ENCODE data around the gene MYH9.
"Not testable (repeated sequence)": the region's sequence is repeated elsewhere in the genome, so short reads cannot be mapped to it uniquely, and the experiment has no call there.

MYH9 gene

DNA sequence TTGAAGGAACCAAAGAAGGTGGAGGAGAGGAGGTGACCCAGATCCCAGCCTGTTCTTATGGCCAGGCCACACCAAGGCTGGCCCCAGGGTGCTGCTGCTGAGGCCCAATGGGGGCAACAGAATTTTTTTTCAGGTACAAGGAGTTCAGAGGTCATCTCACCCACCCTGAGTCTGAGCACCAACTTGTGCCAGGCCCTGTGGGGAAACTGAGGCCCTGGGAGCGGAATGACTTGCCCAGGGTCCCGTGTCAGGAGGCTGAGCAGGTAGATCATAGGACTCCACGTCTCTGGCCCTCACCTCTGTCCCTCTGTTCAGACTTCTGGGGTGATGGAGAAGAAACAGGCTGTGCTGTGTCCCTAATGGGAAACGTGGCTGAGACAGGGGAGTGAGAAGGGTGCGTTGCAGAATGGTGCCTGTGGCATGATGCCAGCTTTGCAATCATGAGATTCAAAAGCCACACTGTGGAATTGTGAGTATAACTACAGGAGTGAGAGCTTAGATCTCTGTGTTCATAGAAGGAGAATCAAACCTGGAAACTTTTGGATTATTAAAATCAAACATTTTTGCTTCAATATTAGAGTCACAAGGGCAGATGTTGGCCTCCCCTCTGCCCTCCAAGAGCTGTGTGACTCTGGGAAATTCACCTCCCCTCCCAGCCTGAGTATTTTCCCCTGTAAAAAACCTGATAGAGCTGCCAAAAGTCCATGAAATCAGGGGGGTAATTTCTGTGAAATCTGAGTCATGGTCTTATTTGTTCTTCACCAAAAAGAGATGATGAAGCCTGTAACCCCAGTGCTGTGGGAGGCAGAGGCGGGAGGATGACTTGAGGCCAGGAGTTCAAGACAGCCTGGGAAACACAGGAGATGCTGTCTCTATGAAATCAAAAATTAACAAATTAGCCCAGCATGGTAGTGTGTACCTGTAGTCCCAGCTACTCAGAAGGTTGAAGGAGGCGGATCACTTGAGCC, 134.0 kb downstream of the MYH9 start:
- DNase-seq (ENCODE audit: extremely low read depth in 1 of 2, low read depth in 1 of 2): no peak

DNA sequence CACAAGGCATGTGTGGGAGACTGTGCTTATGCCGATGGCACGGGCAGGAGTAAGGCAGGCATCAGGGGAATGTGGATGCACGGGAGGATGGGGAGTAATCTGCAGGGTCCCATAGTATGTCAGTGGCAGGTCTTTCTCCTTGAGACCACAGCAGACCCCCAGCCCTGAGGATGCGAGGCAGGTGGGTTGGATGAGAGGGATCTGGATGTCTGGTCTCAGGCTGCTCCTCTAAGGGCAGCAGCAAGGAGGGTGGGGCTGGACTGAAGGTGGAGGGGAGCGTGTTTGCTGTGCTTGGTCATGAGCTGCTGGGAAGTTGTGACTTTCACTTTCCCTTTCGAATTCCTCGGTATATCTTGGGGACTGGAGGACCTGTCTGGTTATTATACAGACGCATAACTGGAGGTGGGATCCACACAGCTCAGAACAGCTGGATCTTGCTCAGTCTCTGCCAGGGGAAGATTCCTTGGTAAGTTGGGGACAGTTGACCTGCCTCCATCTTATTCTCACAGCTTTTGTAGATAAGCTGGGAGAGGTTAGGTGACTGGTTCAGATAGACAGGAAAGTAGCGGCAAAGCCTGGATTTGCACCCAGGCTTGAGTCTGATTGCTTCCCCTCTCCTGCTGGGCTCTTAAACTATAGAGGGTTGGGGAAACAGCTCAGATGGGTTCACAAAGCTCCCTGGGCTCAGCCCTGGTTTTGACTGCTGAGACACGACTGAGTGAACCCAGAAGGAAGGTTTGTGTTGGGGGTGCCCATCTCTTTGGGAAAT, 134.8 kb downstream of the MYH9 start, which contains the start of gene APOL1:
APOL1 (plus strand) TSS at position 380 of the 769 bp plus-strand sequence. CDS start 1,823 bp downstream, outside the sequence.
- no peak for DNase-seq (ENCODE audit: extremely low read depth in 1 of 2, low read depth in 1 of 2)

DNA sequence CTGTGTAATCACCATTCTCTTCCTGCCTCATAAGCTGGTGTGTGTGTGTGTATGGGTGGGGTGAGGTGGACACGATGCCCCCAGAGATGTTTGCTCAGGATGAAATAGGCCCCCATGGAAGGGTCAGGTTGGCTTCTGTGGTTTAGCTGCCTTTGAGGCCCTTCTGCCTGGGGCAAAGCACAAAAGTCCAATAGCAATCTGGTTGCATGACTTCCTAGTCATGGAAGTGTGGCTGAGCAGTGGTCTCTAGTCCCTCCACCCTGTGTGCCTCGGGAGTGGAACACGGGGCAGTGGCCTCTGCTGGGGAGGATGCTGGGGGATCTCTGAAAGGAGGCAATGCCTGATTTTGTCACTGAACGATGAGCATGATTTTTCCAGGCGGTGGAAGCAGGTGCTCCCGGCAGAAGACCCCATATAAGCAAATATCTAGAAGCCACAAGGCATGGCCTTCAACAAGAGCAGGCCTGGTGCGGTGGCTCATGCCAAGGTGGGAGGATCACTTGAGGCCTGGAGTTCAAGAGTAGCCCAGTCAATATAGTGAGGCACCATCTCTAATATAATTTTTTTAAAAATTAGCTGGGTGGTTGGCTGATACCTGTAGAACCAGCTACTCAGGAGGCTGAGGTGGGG, 135.7 kb downstream of the MYH9 start:
- not testable (repeated sequence) for DNase-seq (ENCODE audit: extremely low read depth in 1 of 2, low read depth in 1 of 2)

DNA sequence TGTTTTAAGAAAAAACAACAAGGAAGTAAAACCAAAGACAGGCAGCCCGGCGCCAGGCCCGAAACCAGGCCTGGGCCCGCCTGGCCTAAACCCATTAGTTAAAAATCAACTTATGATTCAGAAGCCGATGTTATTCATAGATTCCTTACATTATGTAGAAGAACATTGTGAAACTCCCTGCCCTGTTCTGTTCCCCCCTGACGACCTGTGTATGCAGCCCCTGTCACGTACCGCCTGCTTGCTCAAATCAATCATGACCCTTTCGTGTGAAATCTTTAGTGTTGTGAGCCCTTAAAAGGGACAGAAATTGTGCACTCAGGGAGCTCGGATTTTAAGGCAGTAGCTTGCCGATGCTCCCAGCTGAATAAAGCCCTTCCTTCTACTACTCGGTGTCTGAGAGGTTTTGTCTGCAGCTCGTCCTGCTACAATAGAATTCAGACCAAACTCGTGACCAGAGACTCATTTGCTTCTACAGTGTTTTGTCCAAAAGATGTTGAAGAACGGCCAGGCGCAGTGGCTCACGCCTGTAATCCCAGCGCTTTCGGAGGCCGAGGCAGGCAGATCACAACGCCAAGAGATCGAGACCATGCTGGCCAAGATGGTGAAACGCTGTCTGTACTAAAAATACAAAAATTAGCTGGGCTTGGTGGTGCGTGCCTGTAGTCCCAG, 137.3 kb downstream of the MYH9 start:
- not testable (repeated sequence) for DNase-seq (ENCODE audit: extremely low read depth in 1 of 2, low read depth in 1 of 2)

DNA sequence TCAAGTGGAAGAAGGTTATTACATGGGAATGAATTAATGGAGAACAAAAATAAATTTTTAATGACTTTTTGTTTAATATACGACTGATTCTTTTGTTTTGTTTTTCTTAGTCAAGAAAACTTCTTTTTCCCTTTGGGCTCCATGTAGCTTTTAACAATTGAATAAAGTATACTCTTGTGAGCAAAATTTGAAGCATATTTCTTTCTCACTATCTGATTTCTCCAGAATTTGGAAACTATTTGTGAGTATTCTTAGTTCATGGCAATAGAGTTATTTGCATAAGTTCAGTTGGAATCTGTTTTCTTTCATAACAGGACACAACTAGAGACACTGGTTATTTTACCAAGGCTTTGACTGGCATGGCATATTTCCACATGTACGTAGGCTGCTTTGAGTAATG, 138.6 kb downstream of the MYH9 start:
- DNase-seq (ENCODE audit: extremely low read depth in 1 of 2, low read depth in 1 of 2): no peak

DNA sequence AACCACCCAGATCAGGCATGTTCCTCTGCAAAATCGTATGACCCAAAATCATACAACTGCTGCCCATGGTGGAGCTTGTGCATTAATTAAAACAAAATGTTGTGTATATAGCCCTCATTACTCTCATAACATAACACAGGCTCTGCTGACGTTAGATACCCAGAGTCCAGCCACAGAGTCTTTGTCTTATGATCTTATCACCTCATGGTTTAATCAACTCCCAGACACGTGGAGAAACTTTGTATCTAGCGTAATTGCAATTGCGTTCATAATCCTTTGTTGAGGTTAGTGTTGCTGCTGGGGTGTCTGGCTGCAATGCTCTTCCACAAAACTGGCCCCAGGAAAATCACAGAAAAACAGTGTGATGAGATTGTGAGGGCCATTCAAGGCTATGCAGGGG, 139.8 kb downstream of the MYH9 start:
- DNase-seq (ENCODE audit: extremely low read depth in 1 of 2, low read depth in 1 of 2): no peak

DNA sequence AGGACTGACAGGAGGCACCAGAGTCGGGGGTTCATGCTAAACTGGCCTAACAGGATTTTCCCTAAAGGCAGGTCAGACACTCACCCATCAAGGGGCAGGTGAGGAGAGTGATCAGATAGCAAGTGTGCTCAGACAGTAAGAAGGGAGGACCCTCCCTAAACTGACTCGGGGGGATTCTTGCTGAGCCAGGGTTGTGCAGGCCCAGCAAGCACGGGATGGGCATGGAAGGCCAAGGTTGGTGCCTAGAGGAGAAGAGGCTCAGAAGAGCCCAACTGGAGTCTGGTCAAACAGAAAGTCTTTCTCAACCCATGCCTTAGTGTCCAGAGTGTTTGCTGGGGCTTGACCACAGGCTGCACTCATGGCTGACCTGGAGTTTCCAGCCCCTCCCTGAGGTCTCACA, 141.0 kb downstream of the MYH9 start:
- DNase-seq (ENCODE audit: extremely low read depth in 1 of 2, low read depth in 1 of 2): no peak

DNA sequence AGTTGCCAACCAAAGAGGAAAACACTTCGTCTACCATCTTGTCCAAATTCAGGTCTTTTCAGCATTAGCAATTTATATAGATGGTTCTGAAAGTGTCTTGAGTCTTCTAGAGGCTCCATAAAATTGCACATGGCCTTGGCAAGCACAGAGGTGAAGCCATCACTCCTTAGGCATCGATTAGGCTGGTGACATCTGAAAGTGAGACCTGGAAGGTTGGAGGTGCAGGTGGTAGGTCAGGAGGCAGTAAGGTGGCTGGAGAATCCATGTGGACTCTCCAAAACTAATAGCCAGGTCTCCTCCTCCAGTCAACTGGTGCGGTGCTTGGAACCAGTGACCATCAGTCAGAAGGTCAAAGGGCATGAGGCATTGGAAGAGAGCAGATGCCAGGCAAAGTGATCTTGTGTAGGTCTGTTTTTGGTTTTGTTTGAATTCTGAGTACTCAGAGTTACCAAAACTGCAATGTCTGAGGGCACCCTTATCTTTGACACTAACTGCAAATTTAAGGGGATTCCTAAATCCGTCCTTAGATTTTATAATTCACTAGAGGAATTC, 141.9 kb downstream of the MYH9 start:
- no peak for DNase-seq (ENCODE audit: extremely low read depth in 1 of 2, low read depth in 1 of 2)

DNA sequence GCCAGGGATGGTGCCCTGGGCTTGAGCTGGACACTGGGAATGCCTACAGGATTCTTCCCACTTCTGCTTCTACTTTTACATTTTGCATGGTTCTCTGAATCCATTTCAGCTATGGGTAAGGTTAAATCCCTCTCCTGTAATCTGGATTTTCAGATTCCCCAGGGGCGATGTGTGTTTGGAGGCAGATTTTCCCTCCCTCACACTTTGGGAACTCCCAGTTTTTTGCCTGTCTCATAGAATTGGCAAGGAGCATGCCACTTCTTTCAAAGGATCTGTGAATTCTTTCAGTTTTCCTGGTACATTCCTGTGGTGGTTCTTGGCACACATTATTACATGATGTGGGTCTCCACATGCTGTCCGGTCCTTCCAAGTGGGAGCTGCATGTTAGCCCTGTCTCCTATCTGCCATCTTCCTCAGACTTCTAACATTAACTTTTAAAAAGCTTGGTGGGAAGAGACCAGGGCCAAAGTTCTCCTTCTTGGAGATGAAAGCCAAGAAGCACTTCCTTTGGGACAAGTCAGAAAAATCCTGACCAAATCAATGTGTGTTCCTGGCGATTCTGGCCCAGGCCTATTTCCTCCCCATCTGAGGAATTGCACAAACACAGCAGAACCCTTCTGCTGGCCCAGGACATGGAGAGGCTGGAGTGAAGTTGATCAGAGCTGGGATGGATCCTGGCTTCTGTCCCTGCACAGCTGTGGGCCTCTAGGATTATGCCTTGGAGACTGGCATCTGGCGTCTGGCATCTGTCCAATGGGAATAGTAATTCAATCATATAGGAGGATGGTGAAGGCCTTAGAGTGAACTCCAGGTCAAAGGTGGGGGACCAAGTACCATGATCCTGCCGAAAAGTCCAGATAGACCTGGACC, 143.0 kb downstream of the MYH9 start:
- DNase-seq (ENCODE audit: extremely low read depth in 1 of 2, low read depth in 1 of 2): no peak

DNA sequence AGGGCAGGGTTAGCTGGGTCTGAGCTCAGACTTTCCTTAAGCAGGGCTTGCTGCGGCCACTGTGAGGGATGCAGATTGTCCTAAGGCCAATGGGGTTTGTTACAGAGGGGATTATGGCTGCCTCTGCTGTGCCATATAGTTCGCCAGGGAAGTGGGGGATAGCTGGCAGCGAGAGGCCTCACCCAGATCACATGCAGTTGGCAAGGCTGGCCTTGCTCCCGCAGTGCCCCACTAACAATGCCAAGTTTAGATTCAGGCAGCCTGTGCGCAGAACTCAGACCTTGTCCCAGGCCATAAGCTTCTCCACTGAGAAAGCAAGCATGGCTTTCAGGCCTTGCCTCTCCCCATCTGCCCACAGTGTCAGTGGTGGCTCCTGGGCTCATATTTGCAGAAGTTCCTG, 143.8 kb downstream of the MYH9 start:
- DNase-seq (ENCODE audit: extremely low read depth in 1 of 2, low read depth in 1 of 2): no peak

DNA sequence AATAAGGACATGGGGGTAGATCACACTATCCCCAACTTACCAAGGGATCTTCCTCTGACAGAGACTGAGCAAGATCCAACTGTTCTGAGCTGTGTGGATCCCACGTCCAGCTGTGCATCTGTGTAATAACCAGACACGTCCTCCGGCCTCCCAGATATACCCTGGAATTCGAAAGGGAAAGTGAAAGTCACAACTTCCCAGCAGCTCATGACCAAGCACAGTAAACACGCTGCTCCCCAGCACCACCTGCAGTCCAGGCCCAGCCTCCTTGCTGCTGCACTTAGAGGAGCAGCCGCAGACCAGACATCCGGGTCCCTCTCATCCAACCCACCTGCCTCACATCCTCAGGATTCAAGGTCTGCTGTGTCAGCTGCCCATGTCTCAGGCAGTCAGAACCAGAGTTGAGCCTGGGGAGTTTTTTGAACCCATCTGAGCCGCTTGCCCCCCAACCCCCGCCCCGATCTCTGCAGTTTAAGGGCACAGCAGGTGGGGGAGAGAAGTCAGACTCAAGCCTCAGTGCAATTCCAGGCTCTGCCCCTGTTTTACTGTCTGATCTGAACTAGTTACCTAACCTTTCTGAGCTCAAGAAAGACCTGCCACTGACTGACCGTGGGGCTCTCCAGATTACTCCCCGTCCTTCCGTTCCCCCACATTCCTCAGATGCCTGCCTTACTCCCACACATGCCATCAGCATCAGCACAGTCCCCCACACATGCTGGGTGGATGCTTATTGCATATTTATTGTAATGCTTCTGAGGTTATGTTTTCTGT, 148.2 kb downstream of the MYH9 start, which contains the start of gene APOL2:
APOL2 (minus strand) TSS at position 127 of the 771 bp plus-strand sequence. CDS start 6,365 bp downstream, outside the sequence.
- peak; percentile 55 to 67 for DNase-seq (ENCODE audit: extremely low read depth in 1 of 2, low read depth in 1 of 2)

DNA sequence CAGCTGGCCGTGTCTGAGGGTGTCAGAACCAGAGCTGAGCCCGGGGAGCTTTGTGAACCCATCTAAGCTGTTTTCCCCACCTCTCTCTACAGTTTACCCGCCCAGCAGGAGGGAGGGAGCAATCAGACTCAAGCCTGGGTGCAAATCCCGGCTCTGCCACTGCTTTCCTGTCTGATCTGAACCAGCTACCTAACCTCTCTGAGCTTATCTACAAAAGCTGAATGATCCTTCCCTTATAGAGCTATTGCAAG, 148.7 kb downstream of the MYH9 start:
- DNase-seq (ENCODE audit: extremely low read depth in 1 of 2, low read depth in 1 of 2): no peak

DNA sequence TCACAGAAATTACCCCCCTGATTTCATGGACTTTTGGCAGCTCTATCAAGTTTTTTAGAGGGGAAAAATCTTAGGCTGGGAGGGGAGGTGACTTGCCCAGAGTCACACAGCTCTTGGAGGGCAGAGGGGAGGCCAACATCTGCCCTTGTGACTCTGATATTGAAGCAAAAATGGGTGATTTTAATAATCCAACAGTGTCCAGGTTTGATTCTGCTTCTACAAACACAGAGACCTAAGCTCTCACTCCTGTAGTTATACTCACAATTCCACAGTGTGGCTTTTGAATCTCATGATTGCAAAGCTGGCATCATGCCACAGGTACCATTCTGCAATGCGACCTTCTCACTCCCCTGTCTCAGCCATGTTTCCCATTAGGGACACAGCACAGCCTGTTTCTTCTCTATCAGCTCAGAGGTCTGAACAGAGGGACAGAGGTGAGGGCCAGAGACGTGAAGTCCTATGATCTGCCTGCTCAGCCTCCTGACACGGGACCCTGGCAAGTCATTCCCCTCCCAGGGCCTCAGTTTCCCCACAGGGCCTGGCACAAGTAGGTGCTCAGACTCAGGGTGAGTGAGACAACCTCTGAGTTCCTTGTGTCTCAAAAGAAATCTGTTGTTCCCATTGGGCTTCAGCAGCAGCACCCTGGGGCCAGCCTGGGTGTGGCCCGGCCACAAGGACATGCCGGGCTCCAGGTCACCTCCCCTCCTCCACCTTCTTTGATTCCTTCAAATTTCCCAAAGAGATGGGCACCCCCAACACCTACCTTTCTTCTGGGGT, 149.2 kb downstream of the MYH9 start:
- no peak for DNase-seq (ENCODE audit: extremely low read depth in 1 of 2, low read depth in 1 of 2)

DNA sequence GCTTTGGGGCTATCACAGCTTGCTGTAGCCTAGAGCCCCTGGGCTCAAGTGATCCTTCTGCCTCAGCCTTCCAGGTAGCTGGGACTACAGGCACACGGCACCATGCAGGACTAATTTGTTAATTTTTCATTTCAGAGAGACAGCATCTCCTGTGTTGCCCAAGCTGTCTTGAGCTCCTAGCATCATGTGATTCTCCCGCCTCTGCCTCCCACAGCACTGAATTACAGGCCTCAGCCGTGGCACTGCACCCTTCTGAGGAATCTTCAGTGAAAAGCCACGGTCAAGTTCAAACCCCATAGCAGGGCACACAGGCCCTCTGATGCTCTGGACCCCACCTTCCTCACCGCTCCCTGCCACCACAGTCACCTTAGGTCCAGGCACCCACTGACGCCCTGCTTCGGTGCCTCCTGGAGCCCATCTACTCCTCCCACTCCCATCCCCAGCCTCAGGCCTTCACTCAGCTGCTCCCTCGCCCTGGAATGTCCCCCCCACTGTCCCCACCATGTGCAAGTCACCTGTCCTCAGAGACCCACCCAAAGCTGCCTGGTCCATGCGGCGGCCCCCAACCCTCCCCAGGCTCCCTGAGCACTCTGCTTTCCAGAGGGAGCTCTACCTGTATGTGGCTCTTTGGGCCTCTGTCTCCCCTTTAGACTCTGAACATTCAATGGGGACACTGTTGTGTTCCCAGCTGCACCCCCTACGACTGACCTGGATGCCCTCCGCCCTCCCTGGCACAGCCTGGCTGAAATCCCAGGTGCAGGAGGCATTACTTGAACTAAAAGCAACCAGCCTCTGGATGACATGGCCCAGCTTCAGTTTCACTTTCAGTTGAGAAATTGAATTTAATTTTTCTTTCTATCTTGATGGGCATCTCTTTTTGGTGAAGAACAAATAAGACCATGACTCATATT, 150.1 kb downstream of the MYH9 start:
- no peak for DNase-seq (ENCODE audit: extremely low read depth in 1 of 2, low read depth in 1 of 2)

DNA sequence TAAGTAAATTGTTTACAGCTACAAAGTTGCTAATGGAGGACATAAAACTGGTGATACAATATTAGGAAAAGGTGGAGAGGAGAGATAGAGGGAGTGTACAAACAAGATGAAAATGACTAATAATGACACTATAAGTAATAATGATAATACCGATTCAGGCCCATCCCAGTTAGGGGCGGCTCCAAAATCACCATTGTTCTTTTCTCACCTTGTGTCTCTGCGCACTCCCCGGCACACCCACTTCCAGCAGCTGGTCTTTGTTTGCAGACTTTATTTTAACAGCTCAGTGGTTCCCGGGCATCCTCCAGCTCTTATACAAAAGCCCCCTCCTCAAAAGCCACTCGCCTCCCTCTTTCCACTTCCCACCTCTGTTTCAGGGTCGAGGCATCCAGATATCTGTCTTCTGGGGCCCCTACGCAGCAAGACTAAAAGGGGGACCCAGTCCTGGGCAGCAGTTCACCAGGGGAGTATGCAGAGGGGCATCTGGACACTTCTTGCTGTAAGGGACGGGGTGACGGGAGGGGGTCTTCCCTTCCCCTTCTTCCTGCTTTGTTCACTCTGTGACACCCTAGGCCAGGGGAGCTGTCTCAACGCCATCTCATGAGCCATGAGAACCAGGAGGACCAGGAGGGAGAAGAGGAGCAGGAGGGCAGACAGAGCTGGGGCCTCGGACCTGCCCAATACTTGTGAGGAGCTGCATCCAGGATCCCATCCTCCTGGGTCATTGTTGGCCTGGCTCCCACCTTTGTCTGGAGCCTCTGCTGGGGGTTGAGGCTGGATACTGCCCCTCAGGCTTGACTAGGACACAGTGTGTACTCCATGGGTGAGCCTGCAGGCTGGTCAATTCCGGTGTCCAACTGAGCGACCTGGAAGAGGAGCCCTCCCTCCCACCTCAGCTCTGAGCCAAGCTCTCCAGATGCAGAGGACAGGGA, 151.1 kb downstream of the MYH9 start:
- DNase-seq (ENCODE audit: extremely low read depth in 1 of 2, low read depth in 1 of 2): no peak

DNA sequence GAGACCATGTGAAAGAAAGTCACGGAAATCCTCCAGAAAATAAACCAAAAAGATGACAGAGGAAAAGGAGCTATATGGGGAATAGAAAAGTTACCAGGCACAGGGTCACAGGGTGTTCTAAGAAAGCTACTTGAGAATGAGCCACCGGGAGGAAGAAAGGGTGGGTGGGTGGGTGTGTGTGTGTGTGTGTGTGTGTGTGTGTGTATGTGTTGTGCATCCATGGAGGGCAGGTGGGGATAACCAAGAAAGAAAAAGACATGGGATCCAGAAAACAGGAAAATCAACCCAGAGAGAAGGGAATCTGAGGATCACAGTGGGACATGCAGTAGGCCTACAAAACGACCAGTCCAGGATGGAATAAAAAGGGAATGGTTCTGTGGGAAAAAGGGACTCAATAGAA, 152.2 kb downstream of the MYH9 start:
- DNase-seq (ENCODE audit: extremely low read depth in 1 of 2, low read depth in 1 of 2): no peak
